Karpas-422 (cell line): ENCODE data around the gene MAGI1. TPM values are rescaled to one million over a fixed set of nuclear protein-coding genes. Genes with fewer than 3 reads are reported as not detected.

Experiments
- DNase-seq: peaks from one replicate; pipeline ENCODE4 v3.0.0-alpha.2; 2015
- H2AFZ ChIP-seq: fragments of 200-600 bp; sonication (generic); 2 replicates; pipeline ENCODE4 v1.6.1; 2014; ENCODE audit warnings: antibody characterized with exemption, low read length, mixed read lengths
- H3K27ac ChIP-seq: fragments of 200-600 bp; sonication (generic); 2 replicates; pipeline ENCODE4 v1.5.1; 2014; ENCODE audit warnings: mild to moderate bottlenecking, low read length, moderate library complexity
- H3K27me3 ChIP-seq: fragments of 200-600 bp; sonication (generic); 2 replicates; pipeline ENCODE4 v1.6.1; 2014; ENCODE audit warnings: low read length, mixed read lengths
- H3K36me3 ChIP-seq: fragments of 200-600 bp; sonication (generic); 2 replicates; pipeline ENCODE4 v1.6.1; 2014; ENCODE audit warnings: low read length, mixed read lengths; ENCODE audit not compliant: insufficient read depth
- H3K4me1 ChIP-seq: fragments of 200-600 bp; sonication (generic); 2 replicates; pipeline ENCODE4 v1.6.1; 2014; ENCODE audit warnings: mild to moderate bottlenecking, low read length, mixed read lengths
- H3K4me2 ChIP-seq: fragments of 200-600 bp; sonication (generic); 2 replicates; pipeline ENCODE4 v1.6.1; 2014; ENCODE audit warnings: low read length, low read depth, mild to moderate bottlenecking; ENCODE audit not compliant: poor library complexity, severe bottlenecking
- H3K4me3 ChIP-seq: fragments of 200-600 bp; sonication (generic); 2 replicates; pipeline ENCODE4 v1.5.1; 2014; ENCODE audit warnings: mild to moderate bottlenecking, antibody characterized with exemption, low read length, mixed read lengths
- H3K79me2 ChIP-seq: fragments of 200-600 bp; sonication (generic); 2 replicates; pipeline ENCODE4 v1.6.1; 2014; ENCODE audit warnings: mild to moderate bottlenecking, low read length, mixed read lengths
- H3K9ac ChIP-seq: fragments of 200-600 bp; sonication (generic); 2 replicates; pipeline ENCODE4 v1.6.0; 2014; ENCODE audit warnings: low read length
- H3K9me2 ChIP-seq: fragments of 200-600 bp; sonication (generic), shearing (Covaris generic); replicated peaks from 2 replicates; pipeline ENCODE4 v1.6.0; 2014; ENCODE audit warnings: mild to moderate bottlenecking, low read length, moderate library complexity; ENCODE audit not compliant: insufficient read depth
- H3K9me3 ChIP-seq: fragments of 300-700, 200-600 bp; sonication (generic); 2 replicates; pipeline ENCODE4 v1.6.1; 2014; ENCODE audit warnings: low read length, mixed read lengths
- H4K20me1 ChIP-seq: fragments of 200-600 bp; sonication (generic); 2 replicates; pipeline ENCODE4 v1.6.1; 2014; ENCODE audit warnings: mild to moderate bottlenecking, antibody characterized with exemption, low read length, low read depth; ENCODE audit not compliant: insufficient read depth
- total RNA-seq: library from RNA; depleted of rRNA; stranded (reverse); fragments of >200 nt; shearing (Covaris generic); gene quantifications from 2 replicates; pipeline ENCODE4 v1.2.3, GENCODE V29; 2014; ENCODE audit warnings: low replicate concordance

Gene MAGI1
- total RNA-seq, 1 experiment from 2014 or later = 0.71 TPM

GRCh38 chr3:65401359-65402305 lies 637.1 kb downstream of the MAGI1 start:
- H3K4me1 ChIP-seq = no peaks in the 10 kb centered on the region
- H3K9me3 ChIP-seq = no peaks in the 10 kb centered on the region
- no peak for DNase-seq
- H4K20me1 ChIP-seq = no peaks in the 10 kb centered on the region
- H3K27ac ChIP-seq = no peak overlapping the region
- no peak overlapping the region for H3K9ac ChIP-seq
- no peaks in the 10 kb centered on the region for H3K79me2 ChIP-seq
- 0 out of 2 replicates have a peak, but pooled peaks cover 3% of the 10 kb centered on the region for H3K27me3 ChIP-seq
- H2AFZ ChIP-seq = no peak overlapping the region
- no peak overlapping the region for H3K4me3 ChIP-seq
- no peaks in the 10 kb centered on the region for H3K9me2 ChIP-seq
- no peak overlapping the region for H3K4me2 ChIP-seq
- no peaks in the 10 kb centered on the region for H3K36me3 ChIP-seq

DNA sequence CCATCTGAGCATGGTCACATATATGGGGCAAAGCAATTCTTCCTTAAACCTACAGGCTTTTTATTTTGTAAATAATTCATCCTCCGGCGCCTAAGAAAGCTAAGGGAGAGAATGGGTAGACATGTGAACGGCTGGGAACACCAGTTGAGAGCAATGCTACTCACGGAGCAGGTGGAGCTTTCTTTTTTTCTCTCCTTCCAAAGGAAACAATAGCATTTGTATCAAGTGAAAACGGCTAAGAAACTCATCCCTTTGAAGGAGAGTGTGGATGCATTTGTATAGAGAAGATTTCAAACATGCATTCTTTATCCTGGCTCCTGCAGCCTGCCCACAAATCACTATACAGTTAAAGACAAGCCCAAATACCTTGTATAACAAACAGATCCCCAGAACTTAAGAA lies 637.8 kb downstream of the MAGI1 start:
- Histone ChIP-seq H3K27me3 (0 out of 2 replicates have a peak, but pooled peaks cover 3% of the 10 kb centered on the region), H3K9ac (no peak overlapping the region), H3K79me2 (no peaks in the 10 kb centered on the region), H3K4me1 (no peaks in the 10 kb centered on the region), H3K4me3 (no peak overlapping the region), H3K27ac (no peak overlapping the region), H2AFZ (no peak overlapping the region), H3K4me2 (no peak overlapping the region), H4K20me1 (no peaks in the 10 kb centered on the region), H3K9me2 (no peaks in the 10 kb centered on the region), H3K36me3 (no peaks in the 10 kb centered on the region), H3K9me3 (no peaks in the 10 kb centered on the region)
- DNase-seq = no peak

DNA sequence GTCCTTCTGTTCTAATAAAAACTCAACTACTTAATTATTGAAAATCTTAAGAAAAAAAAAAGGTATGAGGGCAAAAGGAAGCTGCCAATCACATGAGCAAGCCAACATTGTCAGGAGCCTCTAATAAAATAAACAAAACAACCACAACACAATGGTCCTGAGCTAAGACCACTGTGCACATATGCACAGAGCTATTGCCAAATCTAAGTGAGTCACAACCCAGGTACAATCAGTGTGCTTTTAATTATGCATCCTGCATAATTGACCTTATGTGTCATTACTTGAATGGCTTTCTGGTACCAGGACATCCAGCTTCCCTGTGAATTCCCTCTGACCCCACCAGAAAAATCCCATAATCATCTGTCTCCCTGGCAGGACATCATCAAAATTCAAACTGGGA lies 639.8 kb downstream of the MAGI1 start:
- Histone ChIP-seq H3K9me3 (no peaks in the 10 kb centered on the region), H3K9ac (no peak overlapping the region), H3K4me3 (no peak overlapping the region), H3K36me3 (no peaks in the 10 kb centered on the region), H3K27ac (no peak overlapping the region), H4K20me1 (no peaks in the 10 kb centered on the region), H3K9me2 (no peaks in the 10 kb centered on the region), H3K4me2 (no peak overlapping the region), H3K79me2 (no peaks in the 10 kb centered on the region), H3K4me1 (no peaks in the 10 kb centered on the region), H3K27me3 (no peaks in the 10 kb centered on the region), H2AFZ (no peak overlapping the region)
- no peak for DNase-seq

- Histone ChIP-seq H3K9ac (no peak overlapping the region), H3K27me3 (no peaks in the 10 kb centered on the region), H4K20me1 (no peaks in the 10 kb centered on the region), H3K4me1 (no peaks in the 10 kb centered on the region), H3K4me2 (no peak overlapping the region), H3K79me2 (no peaks in the 10 kb centered on the region), H2AFZ (no peak overlapping the region), H3K9me2 (no peaks in the 10 kb centered on the region), H3K4me3 (no peak overlapping the region), H3K36me3 (no peaks in the 10 kb centered on the region), H3K27ac (no peak overlapping the region), H3K9me3 (no peaks in the 10 kb centered on the region)
- no peak for DNase-seq
Observed at GRCh38 chr3:65396078-65396477, 642.6 kb downstream of the MAGI1 start.

DNA sequence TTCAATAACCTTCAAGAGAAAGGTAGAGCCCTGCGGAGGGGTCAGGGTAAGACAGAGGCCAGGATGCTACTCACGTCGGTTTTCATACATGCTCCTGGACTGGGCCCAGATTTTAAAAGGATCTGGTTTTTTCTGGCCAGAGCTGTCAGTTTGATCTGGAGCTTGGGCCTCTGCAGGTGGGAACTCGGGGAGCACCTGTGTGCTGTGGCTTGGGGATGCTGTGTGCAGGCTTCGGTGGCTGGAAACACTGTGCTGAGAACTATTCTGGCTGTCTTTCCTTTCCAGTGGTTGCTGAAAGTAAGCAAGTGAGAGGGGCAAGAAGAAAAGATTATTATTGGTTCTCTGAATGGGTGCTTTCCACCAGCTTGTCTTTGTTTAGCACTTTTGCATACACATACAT lies 647.6 kb downstream of the MAGI1 start:
- Histone ChIP-seq H3K79me2 (no peaks in the 10 kb centered on the region), H3K4me2 (no peak overlapping the region), H3K36me3 (no peaks in the 10 kb centered on the region), H3K4me1 (no peaks in the 10 kb centered on the region), H3K27ac (no peak overlapping the region), H3K9ac (no peak overlapping the region), H2AFZ (no peak overlapping the region), H4K20me1 (no peaks in the 10 kb centered on the region), H3K9me3 (no peaks in the 10 kb centered on the region), H3K4me3 (no peak overlapping the region), H3K27me3 (no peaks in the 10 kb centered on the region), H3K9me2 (no peaks in the 10 kb centered on the region)
- DNase-seq = no peak

DNA sequence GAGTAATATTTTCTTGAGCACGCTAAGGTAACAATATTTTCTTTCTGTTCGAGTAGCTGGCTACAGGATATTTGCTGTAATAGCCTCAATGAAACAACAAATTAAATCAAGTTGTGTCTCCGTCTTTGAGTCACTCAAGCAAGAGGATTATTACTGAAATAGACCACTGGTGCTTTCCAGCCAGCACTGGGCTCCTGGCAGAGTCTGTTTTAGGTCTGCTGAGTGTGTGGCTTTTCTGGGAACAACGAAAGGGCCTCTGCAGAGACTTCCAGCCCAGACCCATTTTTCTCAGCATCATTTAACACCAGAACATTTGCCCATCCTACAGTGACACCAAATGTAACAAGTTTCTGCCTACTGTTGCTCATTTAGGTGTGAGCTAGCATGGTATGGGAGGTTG lies 652.9 kb downstream of the MAGI1 start:
- Histone ChIP-seq H2AFZ (no peak overlapping the region), H3K27ac (no peak overlapping the region), H4K20me1 (no peaks in the 10 kb centered on the region), H3K4me1 (no peaks in the 10 kb centered on the region), H3K79me2 (no peaks in the 10 kb centered on the region), H3K9me2 (no peaks in the 10 kb centered on the region), H3K36me3 (no peaks in the 10 kb centered on the region), H3K9ac (no peak overlapping the region), H3K4me3 (no peak overlapping the region), H3K4me2 (no peak overlapping the region), H3K9me3 (no peaks in the 10 kb centered on the region), H3K27me3 (no peaks in the 10 kb centered on the region)
- no peak for DNase-seq

DNA sequence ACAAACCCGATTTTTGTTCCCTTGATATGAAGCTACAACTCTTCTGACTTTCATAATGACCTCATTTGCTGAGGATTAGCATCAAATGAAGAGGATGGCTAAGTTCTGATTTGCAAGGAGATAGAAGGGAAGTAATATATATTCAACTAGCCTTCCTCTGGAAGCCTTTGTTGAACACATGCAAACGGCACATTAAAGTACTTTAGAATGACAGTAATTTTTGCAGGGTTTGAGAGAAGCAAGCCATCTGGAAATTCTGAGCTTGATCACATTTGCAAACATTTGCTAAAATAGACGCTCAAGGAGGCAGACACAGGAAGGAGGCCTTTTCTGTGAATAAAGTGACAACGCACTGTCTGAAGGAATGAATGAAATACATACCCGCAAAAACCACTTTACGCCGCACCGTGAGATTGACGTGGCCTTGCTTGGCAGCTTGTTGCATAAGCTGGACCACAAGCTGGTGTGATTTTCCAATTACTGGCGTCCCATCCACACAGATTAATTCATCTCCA lies 657.2 kb downstream of the MAGI1 start:
- Histone ChIP-seq H3K4me2 (no peak overlapping the region), H3K9me3 (no peaks in the 10 kb centered on the region), H3K4me3 (no peak overlapping the region), H2AFZ (no peak overlapping the region), H4K20me1 (no peaks in the 10 kb centered on the region), H3K9ac (no peak overlapping the region), H3K4me1 (no peaks in the 10 kb centered on the region), H3K9me2 (no peaks in the 10 kb centered on the region), H3K36me3 (no peaks in the 10 kb centered on the region), H3K79me2 (no peaks in the 10 kb centered on the region), H3K27me3 (no peaks in the 10 kb centered on the region), H3K27ac (no peak overlapping the region)
- no peak for DNase-seq

- Histone ChIP-seq H3K9me2 (no peaks in the 10 kb centered on the region), H3K4me1 (no peaks in the 10 kb centered on the region), H3K9me3 (no peaks in the 10 kb centered on the region), H4K20me1 (no peaks in the 10 kb centered on the region), H3K9ac (no peak overlapping the region), H3K27me3 (no peaks in the 10 kb centered on the region), H3K79me2 (no peaks in the 10 kb centered on the region), H3K4me3 (no peak overlapping the region), H3K4me2 (no peak overlapping the region), H3K27ac (no peak overlapping the region), H2AFZ (no peak overlapping the region), H3K36me3 (no peaks in the 10 kb centered on the region)
- DNase-seq = no peak
Observed at GRCh38 chr3:65379223-65379622, 659.5 kb downstream of the MAGI1 start.
